ENCODE results near the gene AANAT. TPM values are rescaled to one million over a fixed set of nuclear protein-coding genes. Genes with fewer than 3 reads are reported as not detected.

AANAT gene
- total RNA-seq, 1 donor from 2014 or later: not detected

GRCh38 chr17:76441686-76442340 lies 25.6 kb upstream of the AANAT start:
- no peak overlapping the region for H3K4me3 ChIP-seq (ENCODE audit: low read depth, low read length)
- no peak for DNase-seq (ENCODE audit: low read depth)
- TF ChIP-seq CTCF (conservative IDR thresholded peaks at IDR 0.05; ENCODE audit: low read depth, low read length): no peak

- DNase-seq (ENCODE audit: low read depth): no peak
- no peak for TF ChIP-seq CTCF (conservative IDR thresholded peaks at IDR 0.05; ENCODE audit: low read depth, low read length)
- H3K4me3 ChIP-seq (ENCODE audit: low read depth, low read length): no peak overlapping the region
These were observed 24.8 kb upstream of the AANAT start for GRCh38 chr17:76442341-76443338.

DNA sequence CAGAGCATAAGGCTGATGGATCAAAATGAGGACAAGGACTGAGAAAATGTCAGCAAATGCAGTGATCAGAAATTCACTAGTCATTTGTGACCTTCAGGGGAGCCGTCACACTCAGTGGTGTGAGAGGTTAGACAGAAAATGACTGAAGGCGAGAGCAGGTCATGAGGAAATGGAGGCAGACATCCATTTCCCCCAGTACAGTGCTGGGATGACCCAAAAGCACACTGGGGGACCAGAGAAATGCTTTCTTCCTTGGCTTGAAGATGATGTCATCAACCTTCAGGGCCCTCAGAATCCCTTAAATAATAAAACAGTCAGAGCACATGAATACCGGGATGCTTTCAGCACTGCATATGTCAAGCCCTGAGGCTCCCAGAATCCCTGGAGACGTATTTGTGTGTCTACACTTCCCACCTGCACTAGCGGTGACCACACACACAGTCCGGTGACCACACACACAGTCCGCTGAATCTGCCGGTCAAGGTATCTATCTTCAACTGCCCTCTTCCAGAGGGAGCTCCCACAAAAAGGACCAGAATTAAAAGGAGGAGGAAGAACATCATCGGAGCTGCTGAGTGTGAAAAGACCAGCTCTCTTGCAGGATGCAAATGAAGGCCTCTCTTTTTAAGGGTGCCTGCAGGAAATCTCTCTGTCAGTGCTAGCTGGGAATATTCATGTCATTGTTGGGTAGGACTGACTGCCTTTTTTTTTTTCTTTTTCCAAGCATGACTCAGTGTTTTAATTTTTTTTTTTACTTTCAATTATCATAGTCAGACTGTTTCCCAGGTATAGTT lies 22.7 kb upstream of the AANAT start:
- no peak for TF ChIP-seq CTCF (conservative IDR thresholded peaks at IDR 0.05; ENCODE audit: low read depth, low read length)
- DNase-seq (ENCODE audit: low read depth): no peak

DNA sequence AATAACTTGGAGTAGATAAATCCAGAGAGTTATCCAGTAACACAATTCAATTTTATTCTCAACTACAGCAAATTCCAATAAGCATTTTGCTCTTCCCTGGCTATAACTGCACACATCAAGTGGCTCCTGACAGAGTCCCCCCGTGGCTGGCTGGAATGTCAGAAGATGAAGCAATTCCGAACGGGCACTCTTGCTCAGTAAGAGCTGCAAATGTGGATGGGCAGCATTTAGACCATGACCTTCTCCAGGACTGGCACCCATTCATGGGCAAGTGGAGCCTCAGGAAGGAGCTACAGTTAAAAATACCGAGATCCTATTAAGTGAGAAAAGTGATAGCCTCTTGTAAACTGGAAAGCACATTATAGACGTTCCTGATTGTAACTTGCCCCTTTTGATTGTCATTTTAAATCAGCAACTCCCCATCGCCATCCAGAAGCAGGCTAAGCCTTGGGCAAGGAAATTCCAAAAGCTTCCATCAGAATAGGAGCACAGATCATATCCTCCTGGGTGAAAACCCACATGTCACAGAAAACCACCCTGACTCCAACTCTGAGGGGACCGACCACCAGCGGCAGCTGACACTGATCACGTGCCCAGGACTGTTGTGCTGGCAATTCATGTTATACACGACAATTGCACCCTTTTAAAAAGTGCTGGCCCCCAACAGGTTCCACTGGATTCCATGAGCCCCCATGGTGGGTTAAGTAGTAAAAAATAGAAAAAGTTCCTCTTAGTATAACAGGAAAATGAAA lies 21.5 kb upstream of the AANAT start:
- no peak for DNase-seq (ENCODE audit: low read depth)
- H3K4me3 ChIP-seq (ENCODE audit: low read depth, low read length): peak overlapping the region; percentile 17
- TF ChIP-seq CTCF (conservative IDR thresholded peaks at IDR 0.05; ENCODE audit: low read depth, low read length): no peak

More for the DNA sequence above, 22.7 kb upstream of the AANAT start:
- no peak overlapping the region for H3K4me3 ChIP-seq (ENCODE audit: low read depth, low read length)

- peak overlapping the region; percentile 17 for H3K4me3 ChIP-seq (ENCODE audit: low read depth, low read length)
- no peak for TF ChIP-seq CTCF (conservative IDR thresholded peaks at IDR 0.05; ENCODE audit: low read depth, low read length)
- peak; percentile 86 for DNase-seq (ENCODE audit: low read depth)
These were observed 20.8 kb upstream of the AANAT start for GRCh38 chr17:76446449-76447231.
